ENCODE data around the gene ELFN2.

Gene ELFN2

DNA sequence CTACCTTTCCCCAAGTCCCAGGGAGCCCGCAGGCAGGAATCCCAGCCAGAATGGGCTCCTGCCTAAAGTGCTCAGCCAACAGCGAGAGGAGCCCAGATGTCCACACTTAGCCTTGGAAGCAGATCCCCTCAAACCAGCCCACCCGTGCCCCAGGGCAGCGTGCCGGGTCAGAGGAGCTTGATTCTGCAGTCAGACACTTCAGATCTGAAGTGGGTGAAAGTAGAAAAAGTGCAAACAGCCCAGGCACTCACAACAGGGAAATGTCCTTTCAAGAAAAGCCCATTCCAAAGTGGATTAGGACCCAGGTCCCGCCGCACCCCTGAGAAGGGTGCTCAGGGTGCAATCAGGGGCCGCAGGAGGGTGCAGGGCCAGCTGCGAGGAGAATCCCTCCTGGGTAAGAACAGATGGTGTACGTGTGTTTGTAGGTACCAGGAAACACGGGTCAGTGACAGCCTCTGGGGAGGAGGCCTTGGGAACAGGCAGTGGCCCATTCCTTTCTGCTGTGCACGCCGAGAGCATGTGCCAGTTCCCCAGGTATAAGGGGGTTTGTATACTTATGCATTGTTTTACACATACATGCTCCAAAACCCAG is 17.7 kb downstream of the ELFN2 start:
- Histone ChIP-seq H3K27me3 (ENCODE audit: control insufficient read depth, insufficient read depth, low read length) (no peaks in the 10 kb centered on the region), H2AFZ (no peak overlapping the region), H3K4me2 (ENCODE audit: low read length) (no peak overlapping the region), H3K79me2 (no peaks in the 10 kb centered on the region), H3K4me3 (ENCODE audit: low read depth, low read length) (no peak overlapping the region), H3K4me1 (no peaks in the 10 kb centered on the region), H3K9ac (no peak overlapping the region), H3K27ac (no peak overlapping the region), H3K36me3 (ENCODE audit: control insufficient read depth, insufficient read depth, low read length) (no peaks in the 10 kb centered on the region), H3K9me3 (ENCODE audit: control insufficient read depth, low read length) (no peaks in the 10 kb centered on the region)
- TF ChIP-seq CTCF (IDR thresholded peaks at IDR 0.05): no peak

DNA sequence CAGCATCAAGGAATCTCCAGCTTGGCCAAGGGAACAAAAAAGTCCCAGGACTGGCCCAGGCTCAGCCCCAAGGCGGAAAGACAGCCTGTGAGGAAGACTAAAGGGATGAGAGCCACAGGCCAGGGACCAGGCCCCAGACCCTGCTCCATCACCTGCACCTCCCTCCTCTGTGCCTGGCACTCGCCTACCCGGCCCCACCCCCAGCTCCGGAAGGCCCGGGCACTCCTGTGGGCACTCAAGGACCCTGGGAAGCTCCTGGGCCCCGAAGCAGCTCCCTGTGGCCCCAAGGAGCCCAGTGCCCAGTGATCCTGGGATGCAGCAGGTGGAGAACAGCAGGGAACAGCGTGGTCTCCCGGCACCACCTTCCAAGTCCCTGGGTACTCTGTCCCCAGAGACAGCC is 18.2 kb downstream of the ELFN2 start:
- Histone ChIP-seq H3K27me3 (ENCODE audit: control insufficient read depth, insufficient read depth, low read length) (no peaks in the 10 kb centered on the region), H3K4me2 (ENCODE audit: low read length) (no peak overlapping the region), H2AFZ (no peak overlapping the region), H3K36me3 (ENCODE audit: control insufficient read depth, insufficient read depth, low read length) (no peaks in the 10 kb centered on the region), H3K4me3 (ENCODE audit: low read depth, low read length) (no peak overlapping the region), H3K27ac (no peak overlapping the region), H3K9ac (no peak overlapping the region), H3K79me2 (no peaks in the 10 kb centered on the region), H3K9me3 (ENCODE audit: control insufficient read depth, low read length) (no peaks in the 10 kb centered on the region), H3K4me1 (no peaks in the 10 kb centered on the region)
- no peak for TF ChIP-seq CTCF (IDR thresholded peaks at IDR 0.05)

GRCh38 chr22:37407856-37408255 is 19.4 kb downstream of the ELFN2 start:
- Histone ChIP-seq H3K27me3 (ENCODE audit: control insufficient read depth, insufficient read depth, low read length) (no peaks in the 10 kb centered on the region), H3K4me3 (ENCODE audit: low read depth, low read length) (no peak overlapping the region), H3K9ac (no peak overlapping the region), H3K27ac (no peak overlapping the region), H3K4me1 (no peaks in the 10 kb centered on the region), H3K79me2 (no peaks in the 10 kb centered on the region), H3K4me2 (ENCODE audit: low read length) (no peak overlapping the region), H2AFZ (no peak overlapping the region), H3K9me3 (ENCODE audit: control insufficient read depth, low read length) (no peaks in the 10 kb centered on the region), H3K36me3 (ENCODE audit: control insufficient read depth, insufficient read depth, low read length) (no peaks in the 10 kb centered on the region)
- TF ChIP-seq CTCF (IDR thresholded peaks at IDR 0.05): no peak

- Histone ChIP-seq H3K27me3 (ENCODE audit: control insufficient read depth, insufficient read depth, low read length) (no peaks in the 10 kb centered on the region), H3K4me3 (ENCODE audit: low read depth, low read length) (no peak overlapping the region), H3K4me2 (ENCODE audit: low read length) (no peak overlapping the region), H3K9ac (no peak overlapping the region), H3K4me1 (no peaks in the 10 kb centered on the region), H3K79me2 (no peaks in the 10 kb centered on the region), H3K27ac (no peak overlapping the region), H3K9me3 (ENCODE audit: control insufficient read depth, low read length) (no peaks in the 10 kb centered on the region), H2AFZ (no peak overlapping the region), H3K36me3 (ENCODE audit: control insufficient read depth, insufficient read depth, low read length) (no peaks in the 10 kb centered on the region)
- no peak for TF ChIP-seq CTCF (IDR thresholded peaks at IDR 0.05)
These were observed 20.6 kb downstream of the ELFN2 start for GRCh38 chr22:37406441-37407235.

DNA sequence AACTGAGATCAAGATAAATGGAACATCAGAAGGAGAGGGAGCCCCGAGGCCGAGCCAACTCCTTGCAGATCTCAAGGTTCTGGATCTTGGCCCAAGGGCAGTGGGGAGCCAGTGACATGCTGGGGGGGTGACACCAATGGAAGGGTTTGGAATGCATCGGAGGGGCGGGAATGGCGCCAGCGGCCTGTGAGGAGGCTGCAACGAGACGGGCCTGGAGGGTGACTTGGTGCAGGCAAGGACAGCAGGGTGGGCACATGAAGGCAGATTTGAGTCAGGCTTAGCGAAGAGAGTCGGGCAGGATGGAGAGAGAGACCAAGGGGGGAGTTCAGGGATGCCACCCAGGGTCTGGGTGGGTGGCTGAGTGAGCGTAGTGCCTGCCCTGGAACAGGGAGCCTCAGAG is 23.2 kb downstream of the ELFN2 start:
- H3K79me2 ChIP-seq: no peaks in the 10 kb centered on the region
- H3K4me3 ChIP-seq (ENCODE audit: low read depth, low read length): no peak overlapping the region
- no peak overlapping the region for H3K27ac ChIP-seq

More for the DNA sequence above, 23.2 kb downstream of the ELFN2 start:
- no peak overlapping the region for H3K9ac ChIP-seq
- H3K9me3 ChIP-seq (ENCODE audit: control insufficient read depth, low read length): no peaks in the 10 kb centered on the region
- no peak for TF ChIP-seq CTCF (IDR thresholded peaks at IDR 0.05)
- H3K4me1 ChIP-seq: no peaks in the 10 kb centered on the region
- H3K27me3 ChIP-seq (ENCODE audit: control insufficient read depth, insufficient read depth, low read length): no peaks in the 10 kb centered on the region
- H2AFZ ChIP-seq: no peak overlapping the region
- H3K36me3 ChIP-seq (ENCODE audit: control insufficient read depth, insufficient read depth, low read length): no peaks in the 10 kb centered on the region
- no peak overlapping the region for H3K4me2 ChIP-seq (ENCODE audit: low read length)

All from parathyroid adenoma (tissue), 2 donors.